ENCODE data around the gene UNKL. TPM values are rescaled to one million over a fixed set of nuclear protein-coding genes. Genes with fewer than 3 reads are reported as not detected.

Gene UNKL
- total and polyA plus RNA-seq, 8 donors: 4.8 to 75.0 (median 28.2) TPM

GRCh38 chr16:1444730-1445517 is 30.4 kb upstream of the UNKL start:
- no peaks in the 10 kb centered on the region for H3K4me1 ChIP-seq
- no peak overlapping the region for H3K4me3 ChIP-seq
- intact Hi-C loops (cut with DNase I; ENCODE audit: low total_unique reads): no loop called here
- 85 to 90% (median 87%) methylated on average over 47 to 48 of the region's 48 CpGs for WGBS, 5 donors
- DNase-seq: no peak
- H3K36me3 ChIP-seq: peaks cover 25 to 50% (median 49%) of the 10 kb centered on the region in 4 donors
- H3K9me3 ChIP-seq: no peaks in the 10 kb centered on the region
- no peak overlapping the region for H3K27ac ChIP-seq
- no peaks in the 10 kb centered on the region for H3K27me3 ChIP-seq
- TF ChIP-seq EP300 (IDR thresholded peaks at IDR 0.05): no peak
- no peak for TF ChIP-seq POLR2A (IDR thresholded peaks at IDR 0.05)
- no peak for TF ChIP-seq POLR2AphosphoS5 (IDR thresholded peaks at IDR 0.05)
- TF ChIP-seq CTCF (IDR thresholded peaks at IDR 0.05): no peak

- no peak for DNase-seq
- WGBS, 5 donors: 75 to 82% (median 77%) methylated on average over 22 to 27 of the region's 27 CpGs
- no peak within 1 kb of the TSS for H3K27ac ChIP-seq
Observed at GRCh38 chr16:1443980-1444729, 29.7 kb upstream of the UNKL start, which contains the start of gene CCDC154. TSS of gene CCDC154 (minus strand) at chr16:1444556. CDS start at chr16:1444322, 234 bp downstream.

GRCh38 chr16:1443403-1443973 is 29.0 kb upstream of the UNKL start:
- intact Hi-C loops (cut with DNase I; ENCODE audit: low total_unique reads): no loop called here
- Histone ChIP-seq H3K4me1 (peaks cover 0 to under 1% (median 0%) of the 10 kb centered on the region in 4 donors), H3K4me3 (no peak overlapping the region), H3K36me3 (peaks cover 25 to 35% (median 35%) of the 10 kb centered on the region in 4 donors), H3K27me3 (no peaks in the 10 kb centered on the region), H3K27ac (no peak overlapping the region), H3K9me3 (no peaks in the 10 kb centered on the region)
- DNase-seq: no peak
- TF ChIP-seq CTCF (IDR thresholded peaks at IDR 0.05) (no peak), POLR2A (IDR thresholded peaks at IDR 0.05) (no peak), EP300 (IDR thresholded peaks at IDR 0.05) (no peak)
- WGBS, 5 donors: 68 to 83% (median 75%) methylated on average over 11 to 38 of the region's 38 CpGs

More at GRCh38 chr16:1443980-1444729, 29.7 kb upstream of the UNKL start, which contains the start of gene CCDC154:
- intact Hi-C loops (cut with DNase I; ENCODE audit: low total_unique reads): no loop called here
- Histone ChIP-seq H3K27me3 (no peaks in the 10 kb centered on the region), H3K4me1 (no peaks in the 10 kb centered on the region), H3K4me3 (no peak within 1 kb of the TSS), H3K9me3 (no peaks in the 10 kb centered on the region), H3K36me3 (peaks cover 25 to 42% (median 41%) of the 10 kb centered on the region in 4 donors)
- TF ChIP-seq CTCF (IDR thresholded peaks at IDR 0.05): no peak
- no peak for TF ChIP-seq POLR2A (IDR thresholded peaks at IDR 0.05)
- TF ChIP-seq POLR2AphosphoS5 (IDR thresholded peaks at IDR 0.05): no peak
- no peak for TF ChIP-seq EP300 (IDR thresholded peaks at IDR 0.05)

GRCh38 chr16:1442697-1443096 is 28.2 kb upstream of the UNKL start:
- Histone ChIP-seq H3K9me3 (no peaks in the 10 kb centered on the region), H3K4me1 (peaks cover 0 to 4% (median 0%) of the 10 kb centered on the region in 4 donors), H3K4me3 (no peak overlapping the region), H3K36me3 (peaks cover 20 to 27% (median 27%) of the 10 kb centered on the region in 4 donors), H3K27ac (no peak overlapping the region), H3K27me3 (no peaks in the 10 kb centered on the region)
- 81 to 98% (median 86%) methylated on average over 9 to 24 of the region's 24 CpGs for WGBS, 5 donors
- intact Hi-C loops (cut with DNase I; ENCODE audit: low total_unique reads): no loop called here
- DNase-seq: no peak
- TF ChIP-seq EP300 (IDR thresholded peaks at IDR 0.05) (no peak), POLR2A (IDR thresholded peaks at IDR 0.05) (no peak), POLR2AphosphoS5 (IDR thresholded peaks at IDR 0.05) (no peak), CTCF (IDR thresholded peaks at IDR 0.05) (no peak)
